ENCODE data around the gene C19orf25.

C19orf25 gene

DNA sequence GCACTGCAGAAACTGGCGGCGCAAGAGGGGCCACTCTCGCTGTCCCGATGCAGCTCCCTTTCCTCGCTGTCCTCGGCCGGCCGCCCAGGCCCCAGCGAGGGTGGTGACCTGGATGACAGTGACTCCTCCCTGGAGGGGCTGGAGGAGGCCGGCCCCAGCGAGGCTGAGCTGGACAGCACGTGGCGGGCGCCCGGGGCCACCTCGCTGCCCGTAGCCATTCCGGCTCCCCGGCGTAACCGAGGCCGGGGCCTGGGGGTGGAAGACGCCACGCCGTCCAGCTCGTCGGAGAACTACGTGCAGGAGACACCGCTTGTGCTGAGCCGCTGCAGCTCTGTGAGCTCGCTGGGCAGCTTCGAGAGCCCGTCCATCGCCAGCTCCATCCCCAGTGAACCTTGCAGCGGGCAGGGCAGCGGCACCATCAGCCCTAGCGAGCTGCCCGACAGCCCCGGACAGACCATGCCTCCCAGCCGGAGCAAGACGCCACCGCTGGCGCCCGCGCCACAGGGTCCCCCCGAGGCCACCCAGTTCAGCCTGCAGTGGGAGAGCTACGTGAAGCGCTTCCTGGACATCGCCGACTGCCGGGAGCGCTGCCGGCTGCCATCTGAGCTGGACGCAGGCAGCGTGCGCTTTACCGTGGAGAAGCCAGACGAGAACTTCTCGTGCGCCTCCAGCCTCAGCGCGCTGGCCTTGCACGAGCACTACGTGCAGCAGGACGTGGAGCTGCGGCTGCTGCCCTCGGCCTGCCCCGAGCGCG lies 12.4 kb downstream of the C19orf25 start:
- DNase-seq (ENCODE audit: low read depth, low spot score): no peak

DNA sequence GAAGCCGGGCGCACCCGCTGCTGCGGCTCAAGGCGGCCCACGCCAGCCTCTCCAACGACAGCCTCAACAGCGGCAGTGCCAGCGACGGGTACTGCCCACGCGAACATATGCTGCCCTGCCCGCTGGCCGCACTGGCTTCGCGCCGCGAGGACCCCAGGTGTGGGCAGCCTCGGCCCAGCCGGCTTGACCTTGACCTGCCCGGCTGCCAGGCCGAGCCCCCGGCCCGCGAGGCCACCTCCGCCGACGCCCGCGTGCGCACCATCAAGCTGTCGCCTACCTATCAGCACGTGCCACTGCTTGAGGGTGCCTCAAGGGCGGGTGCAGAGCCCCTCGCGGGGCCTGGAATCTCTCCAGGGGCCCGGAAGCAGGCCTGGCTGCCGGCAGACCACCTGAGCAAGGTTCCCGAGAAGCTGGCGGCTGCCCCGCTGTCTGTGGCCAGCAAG lies 13.0 kb downstream of the C19orf25 start:
- no peak for DNase-seq (ENCODE audit: low read depth, low spot score)

DNA sequence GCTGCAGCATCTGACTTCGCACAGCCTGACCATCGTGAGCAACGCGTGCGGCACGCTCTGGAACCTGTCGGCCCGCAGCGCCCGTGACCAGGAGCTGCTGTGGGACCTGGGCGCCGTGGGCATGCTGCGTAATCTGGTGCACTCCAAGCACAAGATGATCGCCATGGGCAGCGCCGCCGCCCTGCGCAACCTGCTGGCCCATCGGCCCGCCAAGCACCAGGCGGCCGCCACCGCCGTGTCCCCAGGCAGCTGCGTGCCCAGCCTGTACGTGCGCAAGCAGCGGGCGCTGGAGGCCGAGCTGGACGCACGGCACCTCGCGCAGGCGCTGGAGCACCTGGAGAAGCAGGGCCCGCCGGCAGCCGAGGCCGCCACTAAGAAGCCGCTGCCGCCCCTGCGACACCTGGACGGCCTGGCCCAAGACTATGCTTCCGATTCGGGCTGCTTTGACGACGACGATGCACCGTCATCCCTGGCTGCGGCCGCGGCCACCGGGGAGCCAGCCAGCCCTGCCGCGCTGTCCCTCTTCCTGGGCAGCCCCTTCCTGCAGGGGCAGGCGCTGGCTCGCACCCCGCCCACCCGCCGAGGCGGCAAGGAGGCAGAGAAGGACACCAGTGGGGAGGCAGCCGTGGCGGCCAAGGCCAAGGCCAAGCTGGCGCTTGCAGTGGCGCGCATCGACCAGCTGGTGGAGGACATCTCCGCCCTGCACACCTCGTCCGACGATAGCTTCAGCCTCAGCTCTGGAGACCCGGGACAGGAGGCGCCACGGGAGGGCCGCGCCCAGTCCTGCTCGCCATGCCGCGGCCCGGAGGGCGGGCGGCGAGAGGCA lies 13.6 kb downstream of the C19orf25 start:
- no peak for DNase-seq (ENCODE audit: low read depth, low spot score)

DNA sequence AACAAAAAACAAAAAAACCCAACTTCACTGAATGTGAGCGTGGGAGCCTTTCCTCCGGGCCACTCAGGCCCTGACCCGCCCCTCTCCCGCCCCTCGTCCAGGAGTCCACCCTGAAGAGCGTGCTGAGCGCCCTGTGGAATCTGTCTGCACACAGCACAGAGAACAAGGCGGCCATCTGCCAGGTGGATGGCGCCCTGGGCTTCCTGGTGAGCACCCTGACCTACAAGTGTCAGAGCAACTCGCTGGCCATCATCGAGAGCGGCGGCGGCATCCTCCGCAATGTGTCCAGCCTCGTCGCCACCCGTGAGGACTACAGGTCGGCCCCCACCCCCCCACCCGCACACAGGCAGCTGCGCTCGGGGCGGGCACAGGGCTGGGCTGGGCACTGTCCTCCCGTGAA lies 17.2 kb downstream of the C19orf25 start:
- DNase-seq (ENCODE audit: low read depth, low spot score): no peak

DNA sequence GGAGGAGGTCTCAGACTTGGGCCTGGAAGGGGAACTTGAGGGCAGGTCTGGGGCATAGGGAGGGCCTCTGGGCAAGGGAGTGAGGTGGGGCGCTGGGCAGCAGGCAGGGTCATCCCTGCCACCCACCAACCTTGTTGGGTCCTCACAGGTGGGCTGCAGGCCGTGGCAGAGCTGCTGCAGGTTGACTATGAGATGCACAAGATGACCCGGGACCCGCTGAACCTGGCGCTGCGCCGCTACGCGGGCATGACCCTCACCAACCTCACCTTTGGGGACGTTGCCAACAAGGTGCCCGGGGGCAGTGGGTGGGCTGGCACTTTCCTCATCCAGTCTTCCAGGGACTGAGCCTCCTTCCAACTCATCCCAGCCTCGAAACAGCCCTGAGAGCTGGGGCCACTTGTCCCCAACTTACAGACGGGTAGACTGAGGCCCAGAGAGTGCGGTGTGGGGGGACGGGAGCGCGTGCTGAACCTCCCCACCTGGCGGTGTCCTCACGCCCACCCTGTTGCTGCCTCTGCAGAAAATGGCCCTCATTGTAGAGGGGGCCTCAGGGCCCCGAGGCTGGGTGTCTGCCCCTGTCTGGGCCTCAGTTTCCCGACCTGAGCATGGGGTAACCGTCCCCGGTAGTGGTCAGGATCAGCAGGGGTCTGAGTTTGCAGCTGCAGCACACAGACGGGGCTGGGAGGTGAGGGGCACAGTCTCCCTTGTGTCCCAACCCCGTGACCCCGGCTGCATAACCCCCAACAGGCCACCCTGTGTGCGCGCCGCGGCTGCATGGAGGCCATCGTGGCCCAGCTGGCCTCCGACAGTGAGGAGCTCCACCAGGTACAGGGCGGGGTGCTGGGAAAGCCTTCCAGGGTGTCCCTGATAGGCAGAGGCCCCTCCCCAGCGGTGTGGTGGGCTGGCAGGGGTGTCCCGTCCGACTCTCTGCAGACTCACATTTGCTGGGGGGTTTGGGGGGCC lies 18.7 kb downstream of the C19orf25 start:
- DNase-seq (ENCODE audit: low read depth, low spot score): no peak

DNA sequence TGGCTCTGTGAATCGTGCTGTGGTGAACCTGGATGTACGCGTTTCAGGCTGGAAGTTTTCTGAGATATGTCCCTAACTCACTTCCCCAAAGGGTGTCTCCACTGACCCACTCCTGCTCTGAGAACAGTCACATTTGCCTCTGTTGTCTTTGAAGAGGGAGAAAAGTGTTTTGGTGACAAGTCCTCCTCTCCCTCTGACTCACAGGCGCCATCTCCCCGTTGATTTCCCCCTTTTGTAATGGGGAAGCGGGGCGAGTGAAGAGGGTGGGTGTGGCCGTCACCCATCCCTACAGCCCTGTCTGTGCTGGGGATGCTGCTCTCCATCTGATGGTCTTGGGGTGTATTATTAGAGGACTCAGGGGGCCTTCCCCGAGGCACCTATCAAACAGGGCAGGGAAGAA lies 19.5 kb downstream of the C19orf25 start:
- DNase-seq (ENCODE audit: low read depth, low spot score): no peak

DNA sequence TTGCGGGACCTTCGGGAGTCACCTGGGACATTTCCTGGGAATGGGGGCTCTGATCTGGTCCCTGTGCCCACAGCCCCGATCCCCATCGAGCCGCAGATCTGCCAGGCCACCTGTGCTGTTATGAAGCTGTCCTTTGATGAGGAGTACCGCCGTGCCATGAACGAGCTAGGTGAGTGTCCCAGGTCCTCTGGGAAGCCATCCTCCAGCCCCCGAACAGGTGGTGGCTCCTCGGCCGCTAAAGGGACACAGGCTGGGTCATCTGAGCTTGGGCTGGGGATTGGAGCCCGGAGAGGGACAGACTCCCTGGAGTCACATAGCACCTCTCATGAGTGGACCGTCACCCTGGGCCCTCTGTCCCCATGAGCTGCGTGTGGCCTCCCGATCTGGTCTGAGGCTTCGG lies 21.1 kb downstream of the C19orf25 start:
- no peak for DNase-seq (ENCODE audit: low read depth, low spot score)

DNA sequence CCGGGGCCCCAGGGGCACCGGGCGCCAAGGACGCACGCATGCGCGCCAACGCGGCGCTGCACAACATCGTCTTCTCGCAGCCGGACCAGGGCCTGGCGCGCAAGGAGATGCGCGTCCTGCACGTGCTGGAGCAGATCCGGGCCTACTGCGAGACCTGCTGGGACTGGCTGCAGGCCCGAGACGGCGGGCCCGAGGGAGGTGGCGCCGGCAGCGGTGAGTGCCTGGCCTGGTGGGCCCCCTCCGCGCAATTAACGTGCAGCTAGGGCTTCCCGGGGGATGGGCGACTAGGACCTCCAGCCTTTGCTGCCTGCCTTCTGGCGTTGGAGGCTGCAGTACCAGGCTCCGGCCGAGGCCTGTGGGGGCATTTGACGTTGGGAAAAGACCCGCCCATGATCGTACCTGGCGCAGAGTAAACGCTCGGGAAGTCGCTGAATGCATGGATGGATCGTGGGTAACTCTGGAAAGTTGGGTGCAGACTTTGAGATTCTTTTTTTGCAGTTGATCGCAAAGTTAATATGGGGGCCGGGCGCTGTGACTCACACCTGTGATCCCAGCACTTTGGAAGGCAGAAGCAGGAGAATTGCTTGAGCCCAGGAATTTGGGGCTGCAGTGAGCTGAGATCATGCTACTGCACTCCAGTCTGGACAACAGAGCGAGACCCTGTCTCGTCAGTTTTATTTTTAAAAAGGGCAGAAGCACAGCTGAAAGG lies 21.8 kb downstream of the C19orf25 start:
- no peak for DNase-seq (ENCODE audit: low read depth, low spot score)

DNA sequence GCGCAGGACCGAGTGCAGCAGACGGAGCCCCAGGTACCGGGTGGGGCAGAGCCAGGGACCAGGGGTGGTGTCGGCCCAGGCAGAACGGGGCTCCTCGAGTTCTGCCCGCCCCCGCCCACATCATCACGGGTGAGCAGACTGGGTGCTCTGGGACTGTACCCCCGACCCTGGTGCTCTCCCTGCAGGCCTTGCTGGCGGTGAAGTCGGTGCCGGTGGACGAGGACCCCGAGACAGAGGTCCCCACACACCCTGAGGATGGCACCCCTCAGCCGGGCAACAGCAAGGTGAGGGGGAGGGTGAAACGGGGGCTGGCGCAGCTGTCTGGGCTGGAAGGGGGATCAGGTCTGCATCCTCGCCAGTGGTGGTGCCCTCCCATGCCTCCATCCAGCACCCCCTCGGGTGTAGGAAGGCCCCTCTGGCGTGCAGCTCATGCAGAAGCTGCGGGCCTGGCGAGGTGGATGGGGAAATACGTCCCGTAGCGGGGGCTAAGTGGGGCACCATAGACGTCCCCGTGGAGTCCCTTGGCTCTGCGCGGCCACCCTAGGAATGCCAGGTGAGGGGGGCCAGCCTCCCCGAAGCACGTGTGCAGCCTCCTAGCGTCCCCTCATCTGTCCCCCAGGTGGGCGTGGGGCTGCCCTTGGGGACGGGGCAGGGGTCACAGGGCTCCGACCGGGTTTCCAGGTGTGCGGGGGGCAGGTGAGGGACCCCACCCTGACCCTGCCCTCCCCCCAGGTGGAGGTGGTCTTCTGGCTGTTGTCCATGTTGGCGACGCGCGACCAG lies 22.7 kb downstream of the C19orf25 start:
- DNase-seq (ENCODE audit: low read depth, low spot score): no peak

DNA sequence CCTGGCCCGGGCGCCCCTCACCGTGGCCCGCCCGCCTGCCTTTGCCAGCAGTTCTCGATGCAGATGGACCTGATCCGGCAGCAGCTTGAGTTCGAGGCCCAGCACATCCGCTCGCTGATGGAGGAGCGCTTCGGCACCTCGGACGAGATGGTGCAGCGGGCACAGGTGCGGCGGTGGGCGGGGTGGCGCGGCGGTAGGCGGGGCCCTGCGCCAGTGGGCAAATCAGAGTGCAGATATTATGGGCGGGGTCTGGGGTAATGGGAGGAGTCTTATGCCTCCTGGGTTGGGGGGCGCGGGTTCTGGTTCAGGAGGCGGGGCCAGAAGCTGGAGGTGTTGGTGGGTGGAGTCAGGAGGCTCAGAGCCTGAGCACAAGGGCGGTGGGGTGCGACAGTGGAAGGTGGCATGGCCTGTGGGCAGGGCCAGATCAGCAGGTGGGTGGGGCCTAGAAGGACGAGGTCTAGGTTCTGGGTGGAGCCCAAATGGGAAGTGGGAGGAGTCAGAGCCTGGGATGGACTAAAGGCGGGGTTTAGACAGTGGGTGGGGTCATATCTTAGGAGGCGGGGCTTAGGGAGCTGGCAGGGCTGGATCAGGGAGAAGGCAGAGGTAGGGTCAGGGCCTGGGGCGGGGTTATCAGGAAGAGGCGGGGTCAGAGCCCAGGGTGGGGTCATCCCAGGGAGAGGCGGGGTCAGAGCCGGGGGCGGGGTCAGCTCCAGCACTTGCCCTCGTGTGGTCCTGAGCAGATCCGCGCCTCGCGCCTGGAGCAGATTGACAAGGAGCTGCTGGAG lies 23.5 kb downstream of the C19orf25 start:
- peak; percentile 49 for DNase-seq (ENCODE audit: low read depth, low spot score)

DNA sequence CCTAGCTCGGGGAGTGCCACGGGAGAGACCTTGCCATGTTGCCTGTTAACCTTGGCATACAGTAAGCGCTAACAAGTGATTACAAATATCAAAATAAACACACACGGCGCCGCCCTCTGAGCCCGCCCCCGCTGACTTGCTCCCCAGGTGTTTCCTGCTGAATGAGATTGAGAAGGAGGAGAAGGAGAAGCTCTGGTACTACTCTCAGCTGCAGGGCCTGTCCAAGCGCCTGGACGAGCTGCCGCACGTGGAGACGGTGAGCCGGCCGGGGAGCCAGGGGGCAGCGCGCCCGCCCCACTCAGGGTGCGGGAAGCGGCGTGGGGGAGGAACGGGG lies 24.0 kb downstream of the C19orf25 start:
- no peak for DNase-seq (ENCODE audit: low read depth, low spot score)

DNA sequence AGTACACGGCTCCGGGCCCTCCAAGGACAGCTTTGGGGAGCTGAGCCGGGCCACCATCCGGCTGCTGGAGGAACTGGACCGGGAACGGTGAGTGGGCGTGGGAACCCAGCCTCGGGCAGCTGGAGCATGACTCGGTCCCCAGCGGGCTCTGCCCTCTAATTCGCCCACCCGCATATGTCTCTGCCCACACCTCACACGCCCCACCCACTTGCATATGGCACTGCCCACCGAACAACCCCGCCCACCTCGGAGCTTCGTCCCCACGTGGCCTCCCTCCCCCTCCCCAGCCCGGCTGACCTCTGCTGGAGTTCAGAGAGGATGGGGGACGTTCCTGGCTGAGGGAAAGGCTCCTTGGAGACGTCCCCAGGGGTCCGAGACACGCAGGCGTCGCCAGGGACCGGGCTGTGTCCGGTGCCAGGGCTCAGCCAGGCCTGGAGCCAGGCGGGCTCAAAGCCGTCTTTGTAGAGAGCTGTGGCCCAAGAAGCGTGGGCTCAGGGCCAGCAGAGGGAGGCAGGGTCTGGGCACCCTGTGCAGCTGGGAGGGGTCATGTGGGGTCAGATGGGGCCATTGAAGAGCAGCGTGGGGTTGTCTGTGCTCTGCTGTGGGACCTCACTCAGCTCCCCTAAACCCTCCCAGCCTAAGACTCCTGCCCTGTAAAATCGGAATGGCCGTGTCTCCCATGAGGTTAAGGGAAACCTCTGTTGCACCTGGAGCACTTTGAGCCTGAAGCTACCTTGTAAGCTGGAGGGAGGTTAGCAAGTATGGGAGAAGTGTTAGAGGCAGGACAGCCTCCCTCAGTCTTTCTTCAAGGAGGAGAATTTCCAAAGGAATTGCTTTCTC lies 25.3 kb downstream of the C19orf25 start:
- peak; percentile 71 for DNase-seq (ENCODE audit: low read depth, low spot score)

DNA sequence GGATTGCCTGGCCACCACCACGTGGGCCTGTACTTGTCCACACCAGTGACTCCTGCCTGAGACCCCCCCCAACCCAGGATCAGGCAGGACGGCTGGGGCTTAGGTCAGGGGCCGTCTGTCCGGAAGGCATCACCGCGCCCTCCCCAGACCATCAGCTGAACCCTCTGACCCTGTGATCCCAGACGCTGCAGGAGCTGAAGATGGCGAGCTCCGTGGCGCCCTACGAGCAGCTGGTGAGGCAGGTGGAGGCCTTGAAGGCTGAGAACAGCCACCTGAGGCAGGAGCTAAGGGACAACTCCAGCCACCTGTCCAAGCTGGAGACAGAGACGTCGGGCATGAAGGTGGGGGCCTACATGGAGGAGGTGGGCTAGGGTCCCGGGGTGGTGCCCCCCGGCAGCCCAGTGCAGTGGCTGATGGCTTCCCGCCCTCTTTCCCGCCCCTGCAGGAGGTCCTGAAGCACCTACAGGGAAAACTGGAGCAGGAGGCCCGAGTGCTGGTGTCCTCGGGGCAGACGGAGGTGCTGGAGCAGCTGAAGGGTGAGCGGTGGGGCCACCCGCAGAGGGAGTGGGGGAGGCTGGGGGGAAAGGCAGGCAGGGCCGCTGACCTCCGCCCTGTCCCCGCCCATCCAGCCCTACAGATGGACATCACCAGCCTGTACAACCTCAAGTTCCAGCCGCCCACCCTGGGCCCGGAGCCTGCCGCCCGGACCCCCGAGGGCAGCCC lies 26.1 kb downstream of the C19orf25 start:
- DNase-seq (ENCODE audit: low read depth, low spot score): no peak

DNA sequence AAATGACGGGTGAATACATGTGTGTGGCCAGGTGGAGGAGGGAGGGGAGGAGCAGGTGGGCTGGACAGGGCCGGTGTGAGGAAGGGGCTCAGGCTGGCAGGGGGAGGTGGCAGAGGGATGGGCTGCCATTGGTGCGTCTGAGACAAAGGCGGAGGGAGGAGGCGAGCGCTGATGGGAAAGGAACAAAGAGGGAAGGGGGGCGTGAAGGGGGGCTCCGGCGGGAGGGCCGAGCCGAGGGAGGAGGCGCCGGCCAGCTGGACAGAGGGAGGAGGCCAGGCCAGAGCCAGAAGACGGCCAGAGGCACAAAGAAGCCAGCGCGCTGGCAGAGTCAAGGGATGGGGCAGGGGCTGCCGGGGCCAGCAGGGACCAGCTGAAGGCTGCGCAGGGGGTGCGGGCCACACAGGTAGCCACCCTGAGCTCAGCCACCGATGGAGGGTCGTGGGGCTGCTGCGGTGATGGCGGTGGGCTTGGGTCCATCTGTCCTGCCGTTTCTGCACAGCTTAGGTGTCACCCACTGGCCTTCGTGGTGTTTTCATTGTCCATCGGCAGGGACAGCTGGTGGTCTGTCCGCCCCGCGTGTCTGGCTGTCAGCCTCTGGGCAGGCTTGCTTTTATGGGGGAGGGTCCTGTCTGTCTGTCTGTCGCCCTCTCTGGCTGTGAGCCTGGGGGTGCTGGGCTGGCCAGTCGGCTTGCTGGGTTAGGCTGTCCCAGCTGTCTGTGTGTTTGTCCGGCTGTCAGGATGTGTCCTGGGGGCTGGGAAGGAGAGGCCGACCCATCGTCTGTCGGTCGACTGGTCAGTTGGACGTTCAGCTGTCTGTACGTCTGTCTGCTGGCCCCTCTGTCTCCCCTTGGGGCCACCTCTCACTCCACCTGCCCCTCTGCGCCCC lies 26.9 kb downstream of the C19orf25 start:
- DNase-seq (ENCODE audit: low read depth, low spot score): peak; percentile 51

DNA sequence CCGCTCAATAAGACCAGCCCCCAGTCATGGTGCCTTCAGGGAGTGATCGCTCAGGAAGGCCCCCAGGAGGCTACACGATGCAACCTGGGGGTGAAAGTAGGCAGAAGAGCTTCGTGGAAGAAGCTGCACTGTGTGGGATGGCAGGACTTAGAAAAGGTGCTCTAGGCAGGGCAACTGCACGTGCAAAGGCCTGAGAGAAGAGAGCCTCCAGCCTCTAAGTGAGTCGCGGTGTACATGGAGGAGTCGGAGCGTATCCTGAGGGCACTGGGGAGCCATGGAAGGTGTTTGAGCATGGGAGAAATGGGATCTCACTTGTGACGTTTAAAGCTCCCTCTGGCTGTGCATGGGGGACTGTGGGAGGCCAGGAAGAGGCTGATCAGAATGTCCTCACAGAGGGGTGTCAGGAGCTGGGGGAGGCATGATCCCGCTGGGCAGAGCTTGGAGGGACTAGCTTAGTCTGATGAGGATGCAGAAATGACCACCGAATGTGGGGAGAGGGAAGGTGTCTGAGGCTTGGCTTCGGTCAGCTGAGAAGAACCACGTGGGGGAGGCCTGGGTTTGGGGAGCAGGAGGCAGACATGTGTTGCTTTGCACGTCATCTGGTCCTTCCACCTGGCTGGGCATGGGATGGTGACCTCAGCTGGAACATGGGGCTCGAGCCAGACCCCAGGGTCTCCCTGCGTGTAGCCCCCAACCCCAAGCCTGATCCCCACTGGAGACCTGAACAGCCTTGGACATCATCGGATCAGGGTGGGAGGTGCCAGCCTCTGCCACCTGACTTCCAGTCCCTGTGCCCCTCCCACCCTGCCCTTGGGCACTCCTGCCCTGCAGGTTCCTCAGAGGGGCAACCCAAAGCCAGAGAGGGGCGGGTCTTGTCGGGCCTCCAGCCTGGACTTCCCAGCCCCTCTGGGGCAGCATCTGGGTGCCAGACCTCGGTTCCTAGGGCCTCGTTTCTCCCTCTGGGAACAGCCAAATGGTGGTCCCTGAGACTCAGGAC lies 28.0 kb downstream of the C19orf25 start:
- DNase-seq (ENCODE audit: low read depth, low spot score): no peak

All from astrocyte of the hippocampus (primary cell).